Panc1 (cell line): ENCODE results near the gene CISD3. TPM values are rescaled to one million over a fixed set of nuclear protein-coding genes. Genes with fewer than 3 reads are reported as not detected.

Experiments
- ATAC-seq: fragments of 200-7000 bp; cut with Tn5 transposase; 2 replicates; pipeline ENCODE4 v1.9.1; 2020; ENCODE audit warnings: mild to moderate bottlenecking, moderate library complexity
- BruUV-seq: library from RNA; stranded (reverse); fragments of 400-500 nt; replicated peaks from 2 replicates; lab custom pipeline; 2021; lab: Mats Ljungman, UMichigan
- CTCF ChIA-PET: fragments of 300-600 bp; sonication (Branson Sonifier 250); formaldehyde crosslinking; loops from one replicate; lab custom pipeline; 2022; ENCODE audit warnings: antibody characterized with exemption; lab: Charles Lee
- POLR2A ChIA-PET: fragments of 300-600 bp; sonication (Branson Sonifier 250); formaldehyde crosslinking; loops from one replicate; lab custom pipeline; 2022; ENCODE audit warnings: antibody characterized with exemption; lab: Charles Lee
- DNase-seq: peaks from one replicate; pipeline ENCODE4 v3.0.0-alpha.2; 2010; ENCODE audit warnings: low read depth, low spot score
- H3K27ac ChIP-seq: 2 replicates; pipeline ENCODE4 v1.5.1; 2011; ENCODE audit warnings: mild to moderate bottlenecking, low read length, inconsistent platforms
- H3K27me3 ChIP-seq: fragments of 200-500 bp; sonication (Bioruptor generic); 2 replicates; pipeline ENCODE4 v1.6.0; 2014; ENCODE audit warnings: low read length, inconsistent platforms; ENCODE audit not compliant: control insufficient read depth, insufficient read depth
- H3K36me3 ChIP-seq: fragments of 200-500 bp; sonication (Bioruptor generic); 2 replicates; pipeline ENCODE4 v1.5.1; 2014; ENCODE audit warnings: inconsistent platforms, mild to moderate bottlenecking, low read length, moderate library complexity; ENCODE audit not compliant: control insufficient read depth, insufficient read depth
- H3K4me1 ChIP-seq: 2 replicates; pipeline ENCODE4 v1.5.1; 2011; ENCODE audit warnings: inconsistent platforms, mild to moderate bottlenecking, low read length, moderate library complexity; ENCODE audit not compliant: control insufficient read depth, insufficient read depth
- H3K4me3 ChIP-seq, 2 experiments: 2 replicates each; pipeline ENCODE4 v1.5.1; 2011 to 2012; ENCODE audit warnings: low read depth in 2 of 2, low read length in 2 of 2, mild to moderate bottlenecking in 2 of 2, inconsistent platforms in 1 of 2, moderate library complexity in 1 of 2
- H3K9me3 ChIP-seq: fragments of 200-500 bp; sonication (Bioruptor generic); 2 replicates; pipeline ENCODE4 v1.5.1; 2014; ENCODE audit warnings: low read depth, mild to moderate bottlenecking, inconsistent platforms, low read length, moderate library complexity; ENCODE audit not compliant: control insufficient read depth, insufficient read depth
- POLR2AphosphoS5 ChIP-seq: IDR thresholded peaks from 2 replicates; pipeline ENCODE4 v1.6.1; 2012; ENCODE audit warnings: mild to moderate bottlenecking, low read depth, low read length, moderate library complexity
- SIN3A ChIP-seq: IDR thresholded peaks from 2 replicates; pipeline ENCODE4 v1.6.1; 2012; ENCODE audit warnings: low read depth, mild to moderate bottlenecking, low read length, moderate library complexity, borderline replicate concordance; ENCODE audit not compliant: insufficient read depth
- TCF7L2 ChIP-seq: IDR thresholded peaks from 2 replicates; pipeline ENCODE4 v1.6.1; 2011; ENCODE audit warnings: mild to moderate bottlenecking, low read depth, low read length, inconsistent platforms
- in situ Hi-C: cut with HindIII; loops from 2 replicates; pipeline ENCODE4 v1.10.0; 2016; ENCODE audit warnings: low sequenced_read_pairs, low pct_unique_long_range_greater_than_20kb
- intact Hi-C: fragments of 100-400 bp; cut with micrococcal nuclease; formaldehyde crosslinking; loops from one replicate; pipeline ENCODE4 v1.10.0; 2022; ENCODE audit not compliant: unreplicated experiment
- total RNA-seq: library from RNA; stranded (reverse); gene quantifications from one replicate; pipeline ENCODE4 v1.2.1, GENCODE V29; 2021; ENCODE audit not compliant: unreplicated experiment
- TF ChIP-seq, protein P1 (sequence below): fragments of 450-650 bp; IDR thresholded peaks from 2 replicates; pipeline ENCODE4 v1.5.1; 2017; ENCODE audit warnings: mild to moderate bottlenecking
- TF ChIP-seq, protein P2 (sequence below), 2 experiments: IDR thresholded peaks; 2 replicates each; pipeline ENCODE4 v1.6.1; 2011 to 2012; ENCODE audit warnings: low read depth in 2 of 2, control low read depth in 1 of 2, low read length in 1 of 2, mild to moderate bottlenecking in 1 of 2, moderate library complexity in 1 of 2; ENCODE audit not compliant: insufficient read depth in 1 of 2

CISD3 gene
- total RNA-seq, 1 experiment from 2014 or later, result 45.0 TPM

DNA sequence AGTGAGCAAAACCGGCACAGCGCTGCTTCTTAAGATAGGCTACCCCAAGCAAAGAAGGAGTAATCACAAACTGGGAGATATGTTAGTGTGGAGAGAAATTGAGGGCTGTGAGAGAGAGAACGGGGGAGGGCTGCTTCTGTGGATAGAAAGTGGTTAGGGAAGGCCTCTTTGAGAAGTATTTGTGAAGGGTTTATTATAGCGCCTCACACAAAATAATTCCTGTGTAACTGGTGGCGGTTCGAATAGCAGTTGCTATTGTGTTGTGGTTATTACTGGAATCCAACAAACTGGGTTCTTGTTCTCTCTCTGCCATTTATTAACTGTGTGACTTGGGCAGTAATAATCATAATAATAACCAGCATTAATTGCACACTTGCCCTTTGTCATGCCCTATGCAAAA, 9.2 kb upstream of the CISD3 start:
- H3K9me3 ChIP-seq, result no peaks in the 10 kb centered on the region
- POLR2A ChIA-PET, result no interaction called here
- H3K27ac ChIP-seq, result no peak overlapping the region

DNA sequence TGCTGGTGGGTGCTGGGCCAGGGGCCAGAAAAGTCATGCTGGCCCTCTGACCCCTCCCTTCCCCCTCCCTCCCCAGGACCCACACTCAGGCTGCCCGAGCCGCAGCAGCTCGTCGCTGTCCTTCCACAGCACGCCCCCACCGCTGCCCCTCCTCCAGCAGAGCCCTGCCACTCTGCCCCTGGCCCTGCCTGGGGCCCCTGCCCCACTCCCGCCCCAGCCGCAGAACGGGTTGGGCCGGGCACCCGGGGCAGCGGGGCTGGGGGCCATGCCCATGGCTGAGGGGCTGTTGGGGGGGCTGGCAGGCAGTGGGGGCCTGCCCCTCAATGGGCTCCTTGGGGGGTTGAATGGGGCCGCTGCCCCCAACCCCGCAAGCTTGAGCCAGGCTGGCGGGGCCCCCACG, 8.3 kb upstream of the CISD3 start:
- in situ Hi-C loops, result no loop called here
- CTCF ChIA-PET, result no interaction called here

More for the DNA sequence above, 9.2 kb upstream of the CISD3 start:
- Histone ChIP-seq H3K4me3 (no peak overlapping the region), H3K4me1 (no peaks in the 10 kb centered on the region), H3K27me3 (no peaks in the 10 kb centered on the region), H3K36me3 (no peaks in the 10 kb centered on the region)
- intact Hi-C loops (no loop called here), in situ Hi-C loops (no loop called here)
- CTCF ChIA-PET, result no interaction called here
- DNase-seq (no peak), ATAC-seq (no peak)
- TF ChIP-seq, protein P1, sequence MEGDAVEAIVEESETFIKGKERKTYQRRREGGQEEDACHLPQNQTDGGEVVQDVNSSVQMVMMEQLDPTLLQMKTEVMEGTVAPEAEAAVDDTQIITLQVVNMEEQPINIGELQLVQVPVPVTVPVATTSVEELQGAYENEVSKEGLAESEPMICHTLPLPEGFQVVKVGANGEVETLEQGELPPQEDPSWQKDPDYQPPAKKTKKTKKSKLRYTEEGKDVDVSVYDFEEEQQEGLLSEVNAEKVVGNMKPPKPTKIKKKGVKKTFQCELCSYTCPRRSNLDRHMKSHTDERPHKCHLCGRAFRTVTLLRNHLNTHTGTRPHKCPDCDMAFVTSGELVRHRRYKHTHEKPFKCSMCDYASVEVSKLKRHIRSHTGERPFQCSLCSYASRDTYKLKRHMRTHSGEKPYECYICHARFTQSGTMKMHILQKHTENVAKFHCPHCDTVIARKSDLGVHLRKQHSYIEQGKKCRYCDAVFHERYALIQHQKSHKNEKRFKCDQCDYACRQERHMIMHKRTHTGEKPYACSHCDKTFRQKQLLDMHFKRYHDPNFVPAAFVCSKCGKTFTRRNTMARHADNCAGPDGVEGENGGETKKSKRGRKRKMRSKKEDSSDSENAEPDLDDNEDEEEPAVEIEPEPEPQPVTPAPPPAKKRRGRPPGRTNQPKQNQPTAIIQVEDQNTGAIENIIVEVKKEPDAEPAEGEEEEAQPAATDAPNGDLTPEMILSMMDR, result no peak
- TF ChIP-seq SIN3A (no peak), TCF7L2 (no peak), POLR2AphosphoS5 (no peak)
- TF ChIP-seq, protein P2, sequence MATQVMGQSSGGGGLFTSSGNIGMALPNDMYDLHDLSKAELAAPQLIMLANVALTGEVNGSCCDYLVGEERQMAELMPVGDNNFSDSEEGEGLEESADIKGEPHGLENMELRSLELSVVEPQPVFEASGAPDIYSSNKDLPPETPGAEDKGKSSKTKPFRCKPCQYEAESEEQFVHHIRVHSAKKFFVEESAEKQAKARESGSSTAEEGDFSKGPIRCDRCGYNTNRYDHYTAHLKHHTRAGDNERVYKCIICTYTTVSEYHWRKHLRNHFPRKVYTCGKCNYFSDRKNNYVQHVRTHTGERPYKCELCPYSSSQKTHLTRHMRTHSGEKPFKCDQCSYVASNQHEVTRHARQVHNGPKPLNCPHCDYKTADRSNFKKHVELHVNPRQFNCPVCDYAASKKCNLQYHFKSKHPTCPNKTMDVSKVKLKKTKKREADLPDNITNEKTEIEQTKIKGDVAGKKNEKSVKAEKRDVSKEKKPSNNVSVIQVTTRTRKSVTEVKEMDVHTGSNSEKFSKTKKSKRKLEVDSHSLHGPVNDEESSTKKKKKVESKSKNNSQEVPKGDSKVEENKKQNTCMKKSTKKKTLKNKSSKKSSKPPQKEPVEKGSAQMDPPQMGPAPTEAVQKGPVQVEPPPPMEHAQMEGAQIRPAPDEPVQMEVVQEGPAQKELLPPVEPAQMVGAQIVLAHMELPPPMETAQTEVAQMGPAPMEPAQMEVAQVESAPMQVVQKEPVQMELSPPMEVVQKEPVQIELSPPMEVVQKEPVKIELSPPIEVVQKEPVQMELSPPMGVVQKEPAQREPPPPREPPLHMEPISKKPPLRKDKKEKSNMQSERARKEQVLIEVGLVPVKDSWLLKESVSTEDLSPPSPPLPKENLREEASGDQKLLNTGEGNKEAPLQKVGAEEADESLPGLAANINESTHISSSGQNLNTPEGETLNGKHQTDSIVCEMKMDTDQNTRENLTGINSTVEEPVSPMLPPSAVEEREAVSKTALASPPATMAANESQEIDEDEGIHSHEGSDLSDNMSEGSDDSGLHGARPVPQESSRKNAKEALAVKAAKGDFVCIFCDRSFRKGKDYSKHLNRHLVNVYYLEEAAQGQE (IDR thresholded peaks at IDR 0.05; ENCODE audit: insufficient read depth in 1 of 2, low read depth in 2 of 2, low read length in 1 of 2), result no peak
- no TSS peak for BruUV-seq

More for the DNA sequence above, 8.3 kb upstream of the CISD3 start:
- Histone ChIP-seq H3K4me3 (no peak overlapping the region), H3K4me1 (no peaks in the 10 kb centered on the region), H3K27ac (no peak overlapping the region), H3K36me3 (no peaks in the 10 kb centered on the region), H3K9me3 (no peaks in the 10 kb centered on the region), H3K27me3 (no peaks in the 10 kb centered on the region)
- TF ChIP-seq, protein P1, result no peak
- ATAC-seq, result no peak
- POLR2A ChIA-PET, result no interaction called here
- DNase-seq, result no peak
- no TSS peak for BruUV-seq
- intact Hi-C loops, result no loop called here
